Myocyte (in vitro differentiated cells): ENCODE data around the gene SLC8A1. TPM values are rescaled to one million over a fixed set of nuclear protein-coding genes. Genes with fewer than 3 reads are reported as not detected.
A peak's percentile ranks its signal among the peaks of the same experiment; 100 is the strongest.

Experiments
- DNase-seq: peaks from one replicate; pipeline ENCODE4 v3.0.0-alpha.2; 2012; ENCODE audit warnings: low read depth
- polyA plus RNA-seq: library from polyadenylated mRNA; unstranded; fragments of >200 nt; gene quantifications from one replicate; pipeline ENCODE4 v1.2.1, GENCODE V29; 2012; ENCODE audit warnings: missing spikeins
- total RNA-seq: library from RNA; depleted of rRNA; stranded (reverse); fragments of >200 nt; gene quantifications from 2 replicates; pipeline ENCODE4 v1.2.3, GENCODE V29; 2014

The SLC8A1 gene
- 5.2 and 8.3 TPM in 2 replicates for total RNA-seq
- 3.1 TPM for polyA plus RNA-seq

DNA sequence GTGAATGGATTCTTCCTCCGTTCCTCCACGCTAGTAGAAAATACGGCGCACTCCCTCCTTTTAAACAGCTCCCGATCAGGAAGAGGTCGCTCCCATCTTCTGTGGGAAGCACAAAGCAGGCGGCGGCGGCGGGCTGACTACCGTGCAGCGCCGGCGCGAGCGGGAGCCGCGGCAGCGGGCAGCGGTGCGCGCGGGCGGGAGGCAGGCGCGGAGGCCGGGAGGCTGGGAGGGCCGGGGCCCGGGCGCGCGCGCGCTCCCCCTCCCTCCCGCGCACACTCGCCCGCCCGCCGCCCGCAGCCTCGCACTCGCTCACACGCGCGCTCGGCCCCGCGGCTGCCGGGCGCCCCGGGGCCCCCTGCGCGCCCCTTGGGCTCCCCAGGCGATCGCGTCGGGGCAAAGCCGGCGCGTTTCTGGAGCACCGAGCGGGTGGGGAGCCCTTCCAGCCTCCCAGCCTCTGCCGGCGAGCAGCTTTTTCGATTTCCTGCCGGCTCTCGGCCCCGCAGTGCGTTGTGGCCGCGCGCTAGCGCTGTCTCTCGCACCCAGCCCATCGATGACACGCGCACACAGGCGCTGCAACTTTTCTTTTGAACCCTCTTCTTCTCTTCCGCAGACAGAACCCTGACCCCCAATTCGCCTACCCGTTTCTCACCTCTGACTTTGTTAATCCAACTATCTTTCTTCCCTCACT, at the start of gene SLC8A1:
TSS of gene SLC8A1 (minus strand) at position 173 of the 688 bp plus-strand sequence.
- DNase-seq, result no peak

DNA sequence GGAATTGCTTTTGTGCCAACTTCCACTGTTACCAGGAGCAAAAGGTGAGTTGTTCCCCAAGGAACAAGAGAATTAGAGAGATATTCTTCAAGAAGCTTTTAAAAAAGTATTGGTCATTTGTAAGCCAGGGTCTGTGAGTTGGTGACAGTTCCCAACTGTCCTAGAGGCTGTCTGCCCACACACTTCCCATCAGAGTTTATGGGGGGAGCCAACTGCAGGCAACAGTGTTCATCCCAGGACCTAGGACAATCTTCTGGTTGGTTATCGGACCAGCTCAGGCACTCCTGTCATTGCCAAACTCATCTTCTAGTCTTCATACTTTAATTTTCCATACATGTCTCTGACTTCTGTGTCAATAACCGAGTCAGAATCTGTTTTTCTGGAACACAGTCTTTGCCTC, 47.5 kb upstream of the SLC8A1 start:
- DNase-seq, result no peak

DNA sequence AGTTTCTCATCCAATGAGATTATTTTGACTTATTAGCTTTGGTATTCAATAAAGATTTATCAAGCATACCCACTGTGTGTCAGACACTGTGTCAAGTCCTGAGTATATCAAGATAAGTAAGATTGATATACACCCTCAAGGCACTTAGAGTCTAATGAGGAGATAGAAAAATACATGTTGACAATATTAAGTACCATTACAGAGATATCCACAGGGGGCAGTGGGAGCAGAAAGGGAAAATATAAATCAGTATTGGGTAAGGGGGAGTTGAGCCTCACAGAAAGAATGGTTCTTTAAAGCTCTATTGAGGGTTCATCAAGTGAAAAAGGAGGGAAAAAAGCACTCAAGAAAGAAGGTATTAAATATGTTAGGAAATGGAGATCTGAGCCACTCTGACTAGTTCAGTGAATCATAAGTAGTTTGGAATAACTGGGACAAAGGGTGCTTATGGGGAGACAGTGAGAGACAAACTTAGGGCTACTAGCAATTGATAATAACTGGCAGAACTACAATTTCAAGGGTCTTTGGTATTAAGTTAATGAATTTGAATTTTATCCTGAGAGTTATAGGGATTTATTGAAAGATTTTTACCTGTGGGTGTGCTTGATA, 45.5 kb upstream of the SLC8A1 start:
- DNase-seq, result no peak

DNA sequence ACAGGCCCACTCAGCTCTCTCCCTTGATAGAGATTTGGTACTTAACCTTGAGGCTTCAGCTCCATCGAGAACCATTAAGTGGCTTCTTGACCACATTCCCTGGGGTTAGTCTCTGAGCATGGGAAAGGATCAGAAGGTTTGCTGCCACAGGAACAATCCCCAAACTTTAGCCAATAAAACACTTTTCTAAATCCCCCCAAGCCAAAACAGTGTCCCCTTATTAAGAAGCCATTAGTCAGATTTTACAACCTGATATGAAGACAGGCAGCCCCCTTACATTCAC, 37.7 kb upstream of the SLC8A1 start:
- DNase-seq, result no peak

DNA sequence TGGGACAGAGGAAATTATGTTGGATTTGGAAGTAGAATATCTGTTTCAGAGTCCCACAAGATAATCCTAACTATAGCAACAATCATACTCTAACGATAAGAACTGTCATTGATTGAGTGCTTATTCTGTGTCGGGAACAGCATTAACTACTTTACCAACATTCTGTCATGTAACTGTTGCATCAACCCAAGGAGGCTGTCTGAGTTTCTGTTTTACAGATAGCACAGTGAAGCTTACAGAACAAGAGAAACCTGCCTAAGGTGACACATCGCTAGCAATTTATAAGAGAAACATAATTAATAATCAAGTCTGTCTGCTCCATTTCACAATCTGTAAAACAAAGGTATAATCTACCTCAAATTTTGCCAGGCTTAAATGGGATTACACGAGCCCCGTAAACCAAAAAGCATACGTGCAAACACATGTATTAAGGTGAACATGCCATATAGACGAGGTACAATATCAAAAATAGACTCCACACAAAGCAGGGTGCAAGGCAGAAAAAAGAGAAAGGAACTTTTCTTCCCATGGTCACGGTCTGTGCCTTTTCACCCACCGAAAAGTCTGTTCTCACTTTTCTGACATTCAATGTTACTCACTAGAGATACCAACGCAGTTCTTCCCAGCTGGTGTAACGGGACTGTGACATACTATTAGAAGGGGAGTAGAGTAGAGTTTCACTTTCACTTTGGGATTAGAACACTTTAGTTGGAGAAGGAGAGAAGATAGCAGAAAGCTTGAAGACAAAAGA, 37.2 kb upstream of the SLC8A1 start:
- DNase-seq, result peak; percentile 57

DNA sequence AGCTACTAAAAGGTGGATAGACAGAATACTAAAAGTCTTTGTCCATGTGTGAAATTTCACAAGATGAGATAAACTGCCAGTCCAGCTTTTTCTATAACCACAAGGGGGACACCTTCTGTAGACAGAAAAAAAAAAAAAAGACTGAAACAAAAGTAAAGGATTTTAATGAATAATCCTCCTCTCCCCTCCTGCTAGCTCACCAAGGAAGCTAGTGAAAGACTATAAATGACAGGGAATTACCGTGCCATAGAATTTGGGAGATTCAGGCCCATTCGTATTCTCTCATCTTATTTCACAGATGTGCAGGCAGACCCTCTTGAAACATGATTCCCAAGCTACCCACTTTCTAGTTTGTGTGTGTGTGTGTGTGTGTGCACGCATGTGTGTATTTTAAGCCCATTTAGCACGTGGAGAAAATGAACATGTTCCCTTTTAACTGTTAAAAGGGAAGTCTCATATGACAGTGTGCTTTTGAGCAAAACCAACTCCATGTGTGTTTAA, 36.3 kb upstream of the SLC8A1 start:
- peak; percentile 48 for DNase-seq

DNA sequence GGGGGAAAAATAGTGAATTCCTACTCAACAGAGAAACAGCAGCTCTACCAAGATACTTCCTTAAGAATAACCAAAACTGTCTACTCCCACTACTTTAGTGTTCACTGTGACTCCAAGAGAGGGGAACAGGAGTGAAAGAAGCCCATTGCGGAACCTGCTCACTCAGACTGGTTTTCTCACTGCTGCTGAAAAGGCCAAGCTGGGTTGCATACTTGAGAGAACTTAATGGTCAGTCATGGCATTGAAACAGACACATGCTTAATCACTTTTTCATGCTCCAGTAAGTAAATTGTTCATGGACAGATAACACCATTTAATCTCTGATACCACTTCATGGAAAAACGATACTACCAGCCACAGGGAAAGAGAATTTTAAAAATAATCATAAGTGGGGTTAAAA, 35.7 kb upstream of the SLC8A1 start:
- DNase-seq, result peak; percentile 21

DNA sequence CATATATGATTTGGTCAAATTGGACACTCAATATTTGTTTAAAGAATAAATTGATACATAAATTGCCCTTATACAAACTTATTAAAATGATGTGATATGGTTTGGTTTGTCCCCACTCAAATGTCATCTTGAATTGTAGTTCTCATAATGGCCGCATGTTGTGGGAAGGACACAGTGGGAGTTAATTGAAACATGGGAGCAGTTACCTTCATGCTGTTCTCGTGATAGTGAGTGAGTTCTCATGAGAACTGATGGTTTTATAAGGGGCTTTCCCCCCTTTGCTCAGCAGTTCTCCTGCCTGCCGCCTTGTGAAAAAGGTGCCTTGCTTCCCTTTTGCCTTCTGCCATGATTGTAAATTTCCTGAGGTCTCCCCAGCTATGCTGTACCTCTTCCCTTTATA, 34.0 kb upstream of the SLC8A1 start:
- no peak for DNase-seq

DNA sequence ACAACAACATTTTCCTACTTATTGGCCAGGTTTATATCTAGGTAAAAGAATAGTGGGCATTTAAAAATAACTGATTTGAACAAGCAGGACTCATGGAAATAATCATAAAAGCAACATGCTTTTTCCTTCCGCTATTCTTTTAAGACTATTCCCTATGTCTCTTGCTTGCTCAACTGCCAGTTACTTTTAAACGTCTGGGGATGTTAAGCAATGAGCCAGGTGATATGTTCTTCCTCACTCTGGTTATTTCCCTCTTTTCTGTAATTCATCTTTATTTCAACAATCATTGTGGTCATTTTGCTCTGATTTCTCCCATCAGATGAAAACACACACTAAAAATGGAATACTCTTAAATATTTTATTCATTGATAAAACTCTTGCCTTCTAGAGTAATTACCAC, 33.4 kb upstream of the SLC8A1 start:
- no peak for DNase-seq

DNA sequence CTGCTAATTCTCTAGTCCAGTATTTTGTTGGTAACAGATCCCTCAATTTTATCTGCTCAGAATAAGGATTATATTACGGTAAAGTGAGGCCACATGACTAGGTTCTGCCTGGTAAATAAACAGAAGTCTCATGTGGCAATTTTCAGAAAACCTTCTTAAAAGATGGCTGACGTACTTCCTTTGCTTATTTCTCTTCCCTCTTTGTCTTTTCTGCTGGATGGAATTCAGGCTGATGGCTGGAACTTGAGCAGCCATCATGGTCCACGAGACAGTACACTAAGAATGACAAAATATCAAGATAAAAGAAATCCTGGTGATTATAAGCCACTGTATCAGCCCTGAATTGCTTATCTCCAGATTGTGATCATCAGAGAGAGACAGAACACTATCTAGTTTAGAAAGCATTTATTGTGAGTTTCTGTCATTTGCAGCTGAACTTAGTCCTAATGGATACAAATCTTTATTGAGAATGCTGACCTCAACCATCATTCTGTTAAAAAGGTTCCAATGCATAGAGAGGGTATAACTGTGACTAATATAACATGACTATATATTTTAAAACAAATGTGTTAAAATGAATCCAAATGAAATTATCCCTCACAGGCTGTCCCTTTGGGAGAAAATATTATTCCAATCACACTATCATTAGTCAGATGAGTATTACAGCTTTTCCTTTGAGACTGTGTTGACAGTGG, 31.8 kb upstream of the SLC8A1 start:
- DNase-seq, result no peak

DNA sequence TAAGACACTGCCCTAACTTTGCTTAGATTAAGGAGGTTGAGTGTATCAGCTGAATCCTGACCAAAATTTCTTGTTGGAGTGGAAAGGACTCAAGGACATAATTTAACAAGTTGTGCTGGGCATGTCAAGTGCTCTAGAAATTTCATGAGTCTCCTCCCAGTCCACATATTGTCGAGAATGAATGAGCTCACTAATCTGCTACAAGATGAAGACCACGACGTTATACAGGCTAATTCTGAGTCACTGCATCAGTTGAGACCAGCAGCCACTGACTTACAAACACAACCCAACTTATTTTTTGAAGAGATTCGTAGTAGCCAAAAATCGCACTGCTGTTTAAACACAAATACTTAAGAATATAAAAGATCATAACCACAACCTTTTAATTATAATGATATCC, 28.7 kb upstream of the SLC8A1 start:
- DNase-seq, result no peak

DNA sequence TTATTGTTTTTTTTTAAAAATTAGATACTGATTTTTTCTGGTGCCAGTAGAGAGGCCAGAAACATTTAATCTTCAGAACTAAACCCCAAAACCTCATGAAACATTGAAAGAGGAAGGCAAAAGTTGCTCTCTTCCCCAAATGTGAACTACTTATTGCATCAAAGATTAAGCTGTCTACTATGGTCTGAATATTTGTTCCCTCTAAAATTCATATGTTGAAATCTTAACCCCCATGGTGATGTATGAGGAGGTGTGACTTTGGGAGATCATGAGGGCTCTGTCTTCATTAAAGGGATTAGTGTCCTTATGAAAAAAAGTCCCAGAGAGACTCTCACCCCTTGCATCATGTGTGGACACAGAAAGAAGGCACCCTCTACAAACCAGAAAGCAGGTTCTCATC, 28.2 kb upstream of the SLC8A1 start:
- DNase-seq, result no peak

DNA sequence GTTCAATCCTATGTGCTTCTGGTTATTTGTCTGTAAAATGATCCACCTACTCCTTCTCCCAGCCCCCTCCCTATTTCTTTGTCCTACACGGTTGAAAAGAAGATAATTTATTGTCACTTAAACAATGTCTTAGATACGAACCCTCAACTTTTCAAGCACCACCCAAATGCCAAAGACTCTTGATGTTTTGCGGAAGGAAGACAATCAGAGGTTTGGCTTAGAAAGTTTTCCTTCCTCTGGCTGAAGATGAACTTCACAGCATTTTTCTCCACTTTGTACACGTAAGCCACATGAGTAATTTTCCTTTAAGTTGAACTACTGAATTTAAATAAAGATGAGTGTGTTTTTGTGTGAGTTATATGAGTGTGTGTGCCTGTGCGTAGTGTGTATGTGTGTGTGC, 25.5 kb upstream of the SLC8A1 start:
- DNase-seq, result no peak

DNA sequence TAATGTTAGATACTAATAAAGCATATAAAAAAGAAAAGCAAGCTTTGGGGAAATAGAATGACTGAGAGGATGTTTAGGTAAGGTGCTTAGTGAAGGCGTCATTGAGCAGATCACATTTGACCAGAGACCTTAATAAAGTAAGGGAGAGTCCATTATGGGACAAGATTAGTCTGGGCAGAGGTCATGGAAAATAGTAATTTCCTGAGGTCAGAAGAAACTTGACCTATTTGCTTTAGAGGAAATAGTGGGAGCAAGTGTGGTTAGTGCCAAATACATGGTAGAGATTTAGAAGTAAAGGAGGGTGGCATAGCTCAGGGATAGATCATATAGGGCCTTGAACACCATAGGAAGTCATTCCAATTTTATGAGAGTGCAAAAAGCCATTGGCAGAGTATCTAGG, 24.5 kb upstream of the SLC8A1 start:
- no peak for DNase-seq

DNA sequence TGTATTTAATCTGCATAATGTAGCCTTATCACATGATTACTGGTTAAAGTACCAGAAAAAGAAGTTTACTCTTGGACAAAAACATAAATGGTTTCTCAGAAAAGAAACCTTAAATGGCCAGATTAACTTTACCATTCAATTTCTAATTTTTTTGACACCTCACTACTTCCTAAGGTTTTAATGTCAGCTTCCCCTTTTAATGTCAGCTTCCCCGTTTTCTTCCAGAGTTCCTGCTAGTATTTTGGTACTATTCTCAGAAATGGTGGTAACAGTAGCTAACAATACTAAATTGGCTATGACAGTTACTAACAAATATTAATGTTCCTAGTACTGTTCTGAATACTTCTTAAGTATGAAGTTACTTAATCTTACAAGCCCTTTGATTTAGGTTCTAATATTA, 22.4 kb upstream of the SLC8A1 start:
- DNase-seq, result no peak

DNA sequence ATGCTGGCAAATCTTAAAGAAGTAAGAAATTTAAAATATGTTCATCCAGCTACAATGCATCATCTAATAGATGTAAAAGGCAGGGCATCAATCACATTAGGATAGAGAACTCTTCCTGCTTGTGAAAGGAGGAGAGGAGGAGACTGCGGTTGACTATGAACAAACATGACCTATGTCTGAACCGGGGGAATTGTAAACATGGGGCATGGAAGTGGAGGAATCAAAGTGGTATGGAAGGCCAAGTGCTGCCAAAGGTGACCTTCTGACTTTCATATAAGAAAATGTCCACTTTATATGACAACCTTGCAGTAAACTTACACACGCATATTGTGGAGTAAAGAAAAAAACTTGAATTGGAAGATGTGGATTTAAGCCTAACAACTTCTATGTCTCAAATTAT, 20.0 kb upstream of the SLC8A1 start:
- no peak for DNase-seq

DNA sequence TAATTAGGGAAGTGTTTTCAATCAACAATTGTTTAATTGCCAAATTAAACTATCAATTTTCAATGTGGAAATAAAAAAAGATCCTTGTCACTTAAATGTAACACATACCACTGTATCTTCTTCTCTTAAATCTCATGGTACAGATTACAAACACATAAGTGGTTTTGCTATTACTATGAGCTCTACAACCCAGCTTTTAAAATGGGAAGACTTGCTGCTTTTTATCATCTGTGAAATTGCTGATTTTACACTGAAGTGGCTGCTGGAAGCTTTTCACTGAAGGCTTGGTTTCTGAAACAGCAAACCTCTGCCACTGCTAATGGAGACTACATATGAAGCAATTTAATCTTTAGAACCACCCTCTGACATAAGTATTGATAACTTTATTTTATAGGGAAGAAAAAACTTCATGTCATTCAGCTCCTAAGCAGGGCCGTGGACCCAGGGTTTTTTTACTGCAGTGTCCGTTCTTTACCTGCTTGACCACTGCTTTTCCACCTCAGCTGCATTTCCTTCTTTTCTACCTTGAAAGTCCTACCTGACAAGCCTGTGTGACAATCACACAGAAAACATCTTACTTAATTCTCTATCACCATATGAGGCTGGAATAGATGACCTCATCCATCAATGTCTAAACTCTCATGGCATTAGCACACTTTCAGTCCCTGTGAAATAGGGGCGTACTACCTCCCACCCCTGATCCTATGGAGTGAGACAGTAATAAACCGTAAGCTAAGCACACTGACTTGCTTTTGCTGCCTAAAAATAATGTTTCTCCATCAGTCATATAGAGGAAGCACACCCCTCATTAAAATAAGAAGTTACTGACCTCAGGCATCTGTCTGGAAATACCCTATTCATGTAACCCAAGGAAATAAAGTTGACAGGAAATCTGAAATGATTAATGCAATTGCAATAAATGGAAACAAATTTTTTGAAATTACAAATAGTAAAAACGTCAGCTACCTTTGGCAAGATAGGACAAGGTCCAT, 19.2 kb upstream of the SLC8A1 start:
- no peak for DNase-seq

DNA sequence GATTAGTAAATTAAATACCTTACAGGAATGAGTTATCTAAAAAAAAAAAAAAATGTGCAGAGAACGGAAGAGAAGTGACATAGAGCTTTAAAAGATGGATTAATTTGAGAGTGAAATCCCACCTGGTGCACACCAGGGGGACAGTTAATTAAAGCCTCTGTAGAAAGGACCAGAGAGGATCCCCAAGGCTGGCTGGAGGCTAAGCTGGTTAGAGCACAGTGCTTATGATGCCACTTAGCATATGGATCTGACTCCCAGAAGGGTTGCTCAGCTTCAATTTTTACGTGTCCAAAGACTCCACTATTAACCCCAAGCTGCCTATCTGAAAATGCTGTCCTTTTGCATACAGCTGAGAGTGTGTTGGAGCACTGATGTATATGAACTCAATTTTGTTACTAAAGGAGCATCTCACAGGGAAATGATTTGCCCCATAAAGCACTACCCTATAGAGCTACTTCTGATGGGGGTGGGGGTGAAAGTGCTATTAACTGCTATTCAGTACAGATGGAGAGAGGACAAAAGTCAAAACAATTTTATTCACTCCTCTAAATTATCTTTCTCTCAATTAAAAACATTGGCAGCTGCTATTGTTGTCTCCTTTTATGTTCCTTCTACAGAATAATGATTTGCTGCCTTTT, 15.2 kb upstream of the SLC8A1 start:
- DNase-seq, result no peak

DNA sequence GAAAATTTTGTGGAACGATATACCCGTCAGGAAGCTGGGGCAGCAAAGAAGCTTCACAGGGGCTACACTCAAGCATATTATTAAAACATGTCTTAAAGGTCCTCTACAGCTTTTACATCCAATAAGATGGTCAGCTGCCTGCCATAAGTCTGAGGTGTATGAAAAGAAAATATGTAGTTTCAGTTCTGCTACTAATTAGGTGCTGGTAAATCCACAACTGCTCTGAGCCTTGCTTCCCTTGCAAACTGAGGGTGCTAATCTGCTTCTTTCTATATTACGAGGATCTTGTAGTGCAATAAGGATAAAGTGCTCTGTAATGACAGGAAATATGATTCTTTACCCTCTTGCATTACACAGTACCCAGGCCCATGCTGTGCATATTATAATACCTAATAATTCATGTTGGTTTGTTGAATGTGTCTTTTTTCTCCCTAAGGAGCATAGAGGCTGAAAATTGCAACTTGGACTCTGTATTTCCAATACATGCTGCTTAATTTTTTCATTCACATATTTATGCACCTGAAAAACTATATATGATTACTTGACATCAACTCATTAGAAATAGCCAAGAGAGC, 14.5 kb upstream of the SLC8A1 start:
- DNase-seq, result no peak

DNA sequence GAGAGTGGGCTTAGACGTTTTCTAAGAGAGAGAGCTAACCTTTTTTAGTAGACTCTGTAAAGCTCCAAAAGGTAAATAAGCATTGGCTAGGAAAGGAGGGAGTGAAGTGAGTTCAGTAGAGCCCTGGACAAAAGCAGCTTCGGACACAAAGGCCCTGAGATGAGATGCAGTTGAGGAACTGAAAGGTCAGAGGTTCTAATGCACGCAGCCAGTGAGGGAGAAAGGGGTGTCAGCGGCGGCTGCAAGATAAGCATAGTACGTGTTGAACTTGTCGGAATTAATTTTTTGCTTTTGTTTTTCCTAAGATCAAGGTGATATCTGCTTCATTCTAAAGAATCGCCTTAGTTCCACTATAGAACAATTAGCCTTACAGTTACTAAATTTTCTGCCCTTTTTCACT, 11.2 kb upstream of the SLC8A1 start:
- no peak for DNase-seq
